Measurements from ENCODE around the gene LAMA1.

- TF ChIP-seq CTCF (IDR thresholded peaks at IDR 0.05 in 2 of 3, conservative IDR thresholded peaks at IDR 0.05 in 1 of 3; ENCODE audit: control insufficient read depth in 2 of 3, extremely low read depth in 1 of 3, insufficient read depth in 1 of 3, low read depth in 3 of 3, low read length in 3 of 3) (no peak), JUNB (IDR thresholded peaks at IDR 0.05) (no peak), SMARCA5 (IDR thresholded peaks at IDR 0.05) (no peak), EP300 (IDR thresholded peaks at IDR 0.05; ENCODE audit: borderline replicate concordance in 1 of 2, control insufficient read depth in 1 of 2, low read depth in 2 of 2, low read length in 2 of 2) (no peak), CREB1 (IDR thresholded peaks at IDR 0.05; ENCODE audit: low read depth) (no peak), PBX3 (IDR thresholded peaks at IDR 0.05; ENCODE audit: insufficient replicate concordance, low read depth, low read length) (no peak)
- TF ChIP-seq, protein P1, sequence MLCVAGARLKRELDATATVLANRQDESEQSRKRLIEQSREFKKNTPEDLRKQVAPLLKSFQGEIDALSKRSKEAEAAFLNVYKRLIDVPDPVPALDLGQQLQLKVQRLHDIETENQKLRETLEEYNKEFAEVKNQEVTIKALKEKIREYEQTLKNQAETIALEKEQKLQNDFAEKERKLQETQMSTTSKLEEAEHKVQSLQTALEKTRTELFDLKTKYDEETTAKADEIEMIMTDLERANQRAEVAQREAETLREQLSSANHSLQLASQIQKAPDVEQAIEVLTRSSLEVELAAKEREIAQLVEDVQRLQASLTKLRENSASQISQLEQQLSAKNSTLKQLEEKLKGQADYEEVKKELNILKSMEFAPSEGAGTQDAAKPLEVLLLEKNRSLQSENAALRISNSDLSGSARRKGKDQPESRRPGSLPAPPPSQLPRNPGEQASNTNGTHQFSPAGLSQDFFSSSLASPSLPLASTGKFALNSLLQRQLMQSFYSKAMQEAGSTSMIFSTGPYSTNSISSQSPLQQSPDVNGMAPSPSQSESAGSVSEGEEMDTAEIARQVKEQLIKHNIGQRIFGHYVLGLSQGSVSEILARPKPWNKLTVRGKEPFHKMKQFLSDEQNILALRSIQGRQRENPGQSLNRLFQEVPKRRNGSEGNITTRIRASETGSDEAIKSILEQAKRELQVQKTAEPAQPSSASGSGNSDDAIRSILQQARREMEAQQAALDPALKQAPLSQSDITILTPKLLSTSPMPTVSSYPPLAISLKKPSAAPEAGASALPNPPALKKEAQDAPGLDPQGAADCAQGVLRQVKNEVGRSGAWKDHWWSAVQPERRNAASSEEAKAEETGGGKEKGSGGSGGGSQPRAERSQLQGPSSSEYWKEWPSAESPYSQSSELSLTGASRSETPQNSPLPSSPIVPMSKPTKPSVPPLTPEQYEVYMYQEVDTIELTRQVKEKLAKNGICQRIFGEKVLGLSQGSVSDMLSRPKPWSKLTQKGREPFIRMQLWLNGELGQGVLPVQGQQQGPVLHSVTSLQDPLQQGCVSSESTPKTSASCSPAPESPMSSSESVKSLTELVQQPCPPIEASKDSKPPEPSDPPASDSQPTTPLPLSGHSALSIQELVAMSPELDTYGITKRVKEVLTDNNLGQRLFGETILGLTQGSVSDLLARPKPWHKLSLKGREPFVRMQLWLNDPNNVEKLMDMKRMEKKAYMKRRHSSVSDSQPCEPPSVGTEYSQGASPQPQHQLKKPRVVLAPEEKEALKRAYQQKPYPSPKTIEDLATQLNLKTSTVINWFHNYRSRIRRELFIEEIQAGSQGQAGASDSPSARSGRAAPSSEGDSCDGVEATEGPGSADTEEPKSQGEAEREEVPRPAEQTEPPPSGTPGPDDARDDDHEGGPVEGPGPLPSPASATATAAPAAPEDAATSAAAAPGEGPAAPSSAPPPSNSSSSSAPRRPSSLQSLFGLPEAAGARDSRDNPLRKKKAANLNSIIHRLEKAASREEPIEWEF (IDR thresholded peaks at IDR 0.05; ENCODE audit: insufficient replicate concordance, low read depth, low read length): no peak
These were observed 142.5 kb downstream of the LAMA1 start for GRCh38 chr18:6975084-6975483.

Measured in GM12878 (cell line).